Measurements from ENCODE around the gene P2RX6. TPM values are rescaled to one million over a fixed set of nuclear protein-coding genes. Genes with fewer than 3 reads are reported as not detected.

The P2RX6 gene
- total RNA-seq, 2 donors from 2014 or later = 4.6 to 5.5 TPM

DNA sequence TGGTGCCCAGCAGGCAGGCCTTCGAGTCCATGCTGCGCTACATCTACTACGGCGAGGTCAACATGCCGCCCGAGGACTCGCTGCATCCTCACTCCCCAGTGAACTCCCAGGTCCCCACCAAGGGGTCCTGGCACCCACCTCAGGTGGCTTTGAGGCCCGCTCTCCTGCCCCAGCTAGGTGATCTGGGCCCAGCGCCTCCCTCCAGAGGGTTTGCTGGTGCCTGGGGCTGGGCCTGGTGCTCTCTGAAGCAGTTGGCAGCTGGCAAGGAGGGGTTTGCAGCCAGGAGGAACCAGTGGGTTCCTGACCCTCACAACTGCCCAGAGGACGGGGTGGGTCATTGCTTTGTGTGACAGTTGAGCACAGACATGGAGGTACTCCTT, 18.9 kb upstream of the P2RX6 start:
- TF ChIP-seq POLR2AphosphoS5 (IDR thresholded peaks at IDR 0.05) (no peak), POLR2A (IDR thresholded peaks at IDR 0.05) (no peak)
- TF ChIP-seq, protein P1, sequence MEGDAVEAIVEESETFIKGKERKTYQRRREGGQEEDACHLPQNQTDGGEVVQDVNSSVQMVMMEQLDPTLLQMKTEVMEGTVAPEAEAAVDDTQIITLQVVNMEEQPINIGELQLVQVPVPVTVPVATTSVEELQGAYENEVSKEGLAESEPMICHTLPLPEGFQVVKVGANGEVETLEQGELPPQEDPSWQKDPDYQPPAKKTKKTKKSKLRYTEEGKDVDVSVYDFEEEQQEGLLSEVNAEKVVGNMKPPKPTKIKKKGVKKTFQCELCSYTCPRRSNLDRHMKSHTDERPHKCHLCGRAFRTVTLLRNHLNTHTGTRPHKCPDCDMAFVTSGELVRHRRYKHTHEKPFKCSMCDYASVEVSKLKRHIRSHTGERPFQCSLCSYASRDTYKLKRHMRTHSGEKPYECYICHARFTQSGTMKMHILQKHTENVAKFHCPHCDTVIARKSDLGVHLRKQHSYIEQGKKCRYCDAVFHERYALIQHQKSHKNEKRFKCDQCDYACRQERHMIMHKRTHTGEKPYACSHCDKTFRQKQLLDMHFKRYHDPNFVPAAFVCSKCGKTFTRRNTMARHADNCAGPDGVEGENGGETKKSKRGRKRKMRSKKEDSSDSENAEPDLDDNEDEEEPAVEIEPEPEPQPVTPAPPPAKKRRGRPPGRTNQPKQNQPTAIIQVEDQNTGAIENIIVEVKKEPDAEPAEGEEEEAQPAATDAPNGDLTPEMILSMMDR (IDR thresholded peaks at IDR 0.05) = no peak
- Histone ChIP-seq H3K27ac (no peak overlapping the region), H3K4me3 (no peak overlapping the region), H3K36me3 (peaks cover 11% of the 10 kb centered on the region in 2 donors), H3K9me3 (no peaks in the 10 kb centered on the region), H3K27me3 (replicated peaks; ENCODE audit: insufficient read depth) (no peaks in the 10 kb centered on the region), H3K4me1 (replicated peaks) (peaks cover 14% of the 10 kb centered on the region)
- DNase-seq (ENCODE audit: low spot score) = no peak
- 97% methylated on average over 10 of the region's 10 CpGs for WGBS
- intact Hi-C loops (cut with DNase I) = no loop called here

DNA sequence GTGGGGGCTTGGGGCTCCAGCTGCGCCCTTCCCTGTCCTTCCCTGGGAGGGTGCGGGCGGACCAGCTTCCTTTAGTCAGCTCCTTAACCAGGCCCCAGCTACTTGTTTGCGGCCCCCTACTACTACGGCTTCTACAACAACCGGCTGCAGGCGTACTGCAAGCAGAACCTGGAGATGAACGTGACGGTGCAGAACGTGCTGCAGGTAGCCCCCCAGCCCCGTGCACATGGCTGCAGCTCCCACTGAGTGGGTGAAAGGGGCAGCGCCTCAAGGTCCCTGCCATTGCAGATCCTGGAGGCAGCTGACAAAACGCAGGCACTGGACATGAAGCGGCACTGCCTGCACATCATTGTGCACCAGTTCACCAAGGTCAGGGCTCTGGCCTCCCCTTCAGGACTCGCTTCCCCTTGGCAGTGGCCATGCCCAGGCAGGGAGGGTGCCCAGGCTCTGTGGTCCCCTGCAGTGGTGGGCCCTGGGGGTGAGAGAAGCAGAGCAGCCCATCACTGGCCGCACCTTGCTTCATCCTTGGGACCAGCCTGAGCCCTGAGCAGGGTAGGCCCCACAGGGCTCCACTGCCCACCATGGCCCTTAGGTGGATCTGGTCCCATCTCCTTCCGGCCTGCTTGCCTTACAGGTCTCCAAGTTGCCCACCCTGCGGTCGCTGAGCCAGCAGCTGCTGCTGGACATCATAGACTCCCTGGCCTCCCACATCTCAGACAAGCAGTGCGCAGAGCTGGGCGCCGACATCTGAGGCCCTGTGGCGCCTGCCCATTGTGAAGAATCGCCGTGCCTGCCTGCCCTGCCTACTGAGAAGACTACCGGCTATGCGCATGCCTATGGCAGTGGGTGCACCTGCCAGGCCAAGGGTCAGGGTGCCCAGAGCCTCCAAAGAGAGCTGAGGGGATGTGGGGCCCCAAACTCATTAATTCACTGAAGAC, 18.1 kb upstream of the P2RX6 start:
- H3K27me3 ChIP-seq (replicated peaks; ENCODE audit: insufficient read depth) = no peaks in the 10 kb centered on the region
- no peak for DNase-seq (ENCODE audit: low spot score)
- H3K27ac ChIP-seq = no peak overlapping the region
- intact Hi-C loops (cut with DNase I) = no loop called here
- H3K9me3 ChIP-seq = no peaks in the 10 kb centered on the region
- H3K4me1 ChIP-seq (replicated peaks) = peaks cover 16% of the 10 kb centered on the region
- TF ChIP-seq POLR2A (IDR thresholded peaks at IDR 0.05) = no peak
- no peak for TF ChIP-seq POLR2AphosphoS5 (IDR thresholded peaks at IDR 0.05)
- TF ChIP-seq, protein P1 (IDR thresholded peaks at IDR 0.05) = no peak
- no peak overlapping the region for H3K4me3 ChIP-seq
- 90% methylated on average over 27 of the region's 27 CpGs for WGBS
- H3K36me3 ChIP-seq = peaks cover 10 to 11% of the 10 kb centered on the region in 2 donors

DNA sequence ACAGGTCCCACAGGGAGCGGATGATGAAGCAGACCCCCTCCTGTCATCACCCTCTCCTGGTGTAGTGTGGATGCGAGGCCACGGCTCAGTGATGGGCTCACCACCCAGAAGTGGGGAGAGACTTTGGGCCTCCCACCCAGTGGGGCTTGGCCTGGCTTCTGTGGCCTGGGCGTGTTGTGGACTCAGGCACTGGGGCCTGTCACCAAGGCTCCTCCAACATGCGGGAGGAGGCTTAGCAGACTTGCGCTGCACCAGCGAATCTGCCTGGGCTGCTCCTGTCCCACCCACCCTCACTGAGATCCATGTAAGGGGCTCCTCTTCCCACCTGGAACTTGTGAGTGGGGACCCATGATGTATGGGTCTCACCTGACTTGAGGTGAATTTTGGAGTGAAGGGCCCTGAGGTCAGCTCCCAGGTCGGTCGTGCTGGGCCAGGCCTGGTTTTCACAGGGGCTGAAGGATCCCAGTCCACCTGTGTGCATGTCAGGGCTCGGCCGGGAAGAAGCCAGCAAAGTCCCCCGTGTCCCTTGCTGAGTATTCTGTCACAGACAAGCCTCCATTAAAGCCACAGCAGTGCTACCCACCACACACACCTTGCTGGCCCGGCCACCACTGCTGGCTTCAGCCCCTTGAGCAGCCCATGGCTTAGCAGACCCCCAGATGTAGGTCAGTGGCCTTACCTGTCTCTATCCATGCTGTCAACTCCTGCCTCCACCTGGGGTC, 17.3 kb upstream of the P2RX6 start:
- no peak overlapping the region for H3K4me3 ChIP-seq
- H3K27ac ChIP-seq = no peak overlapping the region
- H3K36me3 ChIP-seq = peaks cover 2 to 11% of the 10 kb centered on the region in 2 donors
- 73% methylated on average over 9 of the region's 13 CpGs for WGBS
- no peaks in the 10 kb centered on the region for H3K9me3 ChIP-seq
- TF ChIP-seq POLR2A (IDR thresholded peaks at IDR 0.05) = no peak
- no peak for TF ChIP-seq POLR2AphosphoS5 (IDR thresholded peaks at IDR 0.05)
- TF ChIP-seq, protein P1 (IDR thresholded peaks at IDR 0.05) = no peak
- intact Hi-C loops (cut with DNase I) = no loop called here
- no peaks in the 10 kb centered on the region for H3K27me3 ChIP-seq (replicated peaks; ENCODE audit: insufficient read depth)
- H3K4me1 ChIP-seq (replicated peaks) = peaks cover 16% of the 10 kb centered on the region
- no peak for DNase-seq (ENCODE audit: low spot score)

GRCh38 chr22:20998411-20999336, 16.3 kb upstream of the P2RX6 start:
- no peaks in the 10 kb centered on the region for H3K27me3 ChIP-seq (replicated peaks; ENCODE audit: insufficient read depth)
- no peaks in the 10 kb centered on the region for H3K9me3 ChIP-seq
- no peak overlapping the region for H3K27ac ChIP-seq
- TF ChIP-seq, protein P1 (IDR thresholded peaks at IDR 0.05) = no peak
- TF ChIP-seq POLR2AphosphoS5 (IDR thresholded peaks at IDR 0.05) = no peak
- no peak for TF ChIP-seq POLR2A (IDR thresholded peaks at IDR 0.05)
- peaks cover 0 to 11% of the 10 kb centered on the region in 2 donors for H3K36me3 ChIP-seq
- no peak overlapping the region for H3K4me3 ChIP-seq
- DNase-seq (ENCODE audit: low spot score) = no peak
- intact Hi-C loops (cut with DNase I) = no loop called here
- 60% methylated on average over 7 of the region's 7 CpGs for WGBS
- peaks cover 16% of the 10 kb centered on the region for H3K4me1 ChIP-seq (replicated peaks)
